GM13976 (cell line): ENCODE measurements around the gene MITF.

Experiments
- DNase-seq: peaks from one replicate; pipeline ENCODE4 v3.0.0; 2012; ENCODE audit warnings: low spot score
- CTCF ChIP-seq: IDR thresholded peaks from 2 replicates; pipeline ENCODE4 v1.5.1; 2012; ENCODE audit warnings: borderline replicate concordance, mild to moderate bottlenecking; ENCODE audit not compliant: insufficient read depth; ENCODE audit errors: extremely low read depth, missing control alignments, control extremely low read depth
- in situ Hi-C: fragments of 300-500 bp; cut with MboI; formaldehyde crosslinking; loops from one replicate; pipeline ENCODE4 v1.12.0; 2022; ENCODE audit warnings: low sequenced_read_pairs, mixed read lengths, inconsistent platforms; ENCODE audit not compliant: unreplicated experiment

The MITF gene

DNA sequence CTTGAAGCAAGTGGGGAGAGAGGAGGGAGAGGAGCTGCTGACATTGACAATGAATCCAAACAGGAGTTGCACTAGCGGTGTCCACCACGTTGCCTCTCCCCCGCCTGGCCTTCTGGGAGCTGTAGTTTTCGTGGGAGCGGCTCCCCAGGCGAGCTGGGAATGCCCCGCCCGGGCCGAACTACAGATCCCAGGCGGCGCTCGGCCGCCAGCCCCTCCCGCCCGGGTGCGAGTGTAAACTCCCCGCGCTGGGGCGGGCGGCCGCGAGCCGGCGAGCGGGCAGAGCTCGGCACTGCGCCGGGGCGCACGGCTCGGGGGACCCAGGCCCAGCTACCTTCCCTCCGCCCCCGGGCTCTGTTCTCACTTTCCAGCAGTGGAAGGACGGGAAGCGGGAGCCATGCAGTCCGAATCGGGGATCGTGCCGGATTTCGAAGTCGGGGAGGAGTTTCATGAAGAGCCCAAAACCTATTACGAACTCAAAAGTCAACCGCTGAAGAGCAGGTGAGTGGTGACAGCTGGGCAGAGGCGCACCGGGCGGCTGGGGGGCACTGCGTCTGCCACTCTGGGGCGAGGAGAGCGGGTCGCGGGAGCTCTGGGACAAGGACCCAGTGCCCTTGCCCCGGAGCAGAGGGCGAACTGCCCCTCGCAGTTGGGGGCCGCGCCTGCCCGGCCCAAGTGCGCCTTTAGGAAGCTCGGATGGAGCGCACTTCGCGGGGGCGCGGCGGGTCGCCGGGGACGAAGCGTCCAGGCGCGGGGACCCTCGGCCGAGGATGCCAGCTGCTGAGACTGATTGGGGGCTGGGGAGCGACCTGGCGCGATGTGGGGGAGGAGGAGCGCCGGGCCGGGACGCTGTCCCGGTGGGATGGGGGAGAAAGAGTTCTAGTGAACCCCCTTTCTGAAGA is at the start of gene MITF:
Gene MITF (plus strand): TSS at position 261 of the 899 bp plus-strand sequence. CDS start 134 bp downstream, at position 395.
- in situ Hi-C loops = no loop called here
- TF ChIP-seq CTCF = no peak
- DNase-seq = peak; percentile 89

- DNase-seq = no peak
- TF ChIP-seq CTCF = no peak
- in situ Hi-C loops = no loop called here
Observed at GRCh38 chr3:69691860-69692259, 47.4 kb upstream of the MITF start.

DNA sequence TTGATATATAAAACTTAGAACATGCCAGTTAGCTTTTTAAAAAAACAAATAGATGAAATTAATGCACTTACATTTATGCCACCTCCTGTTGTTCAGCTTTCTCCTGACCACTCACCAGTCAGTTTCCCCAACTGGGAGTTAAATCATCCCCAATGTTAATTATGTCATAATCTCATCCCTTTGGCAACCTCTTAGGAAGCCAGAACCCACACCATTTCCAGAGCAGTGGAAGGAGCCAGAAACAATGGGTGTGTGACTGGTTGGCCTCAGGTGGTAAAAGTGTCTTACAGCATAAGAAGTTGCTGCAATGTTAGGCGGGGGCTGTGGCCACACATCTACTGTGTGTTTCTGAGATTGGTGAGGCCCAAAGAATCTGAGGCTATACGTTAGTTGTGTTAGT is 46.5 kb upstream of the MITF start:
- no peak for DNase-seq
- no peak for TF ChIP-seq CTCF
- in situ Hi-C loops = no loop called here

GRCh38 chr3:69695443-69695842 is 43.8 kb upstream of the MITF start:
- in situ Hi-C loops = no loop called here
- DNase-seq = no peak
- no peak for TF ChIP-seq CTCF

DNA sequence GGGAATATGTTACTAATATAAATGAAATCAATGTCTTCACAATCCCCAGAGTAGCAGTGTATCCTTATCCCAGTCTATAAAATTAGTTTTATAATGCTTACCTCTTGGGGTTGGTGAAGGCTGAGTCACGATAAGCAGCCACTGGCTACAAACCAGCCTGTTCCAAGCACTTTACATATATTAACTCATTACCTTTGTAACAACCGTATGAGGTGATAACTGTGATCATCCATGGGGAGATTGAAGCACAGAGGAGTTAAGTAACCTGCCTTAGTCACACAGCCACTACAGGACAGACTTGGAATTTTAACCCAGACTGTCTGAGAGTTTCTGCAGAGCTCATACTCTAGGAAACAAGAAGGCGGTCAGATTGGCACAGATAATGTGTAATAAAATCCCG is 43.3 kb upstream of the MITF start:
- no peak for DNase-seq
- in situ Hi-C loops = no loop called here
- no peak for TF ChIP-seq CTCF

DNA sequence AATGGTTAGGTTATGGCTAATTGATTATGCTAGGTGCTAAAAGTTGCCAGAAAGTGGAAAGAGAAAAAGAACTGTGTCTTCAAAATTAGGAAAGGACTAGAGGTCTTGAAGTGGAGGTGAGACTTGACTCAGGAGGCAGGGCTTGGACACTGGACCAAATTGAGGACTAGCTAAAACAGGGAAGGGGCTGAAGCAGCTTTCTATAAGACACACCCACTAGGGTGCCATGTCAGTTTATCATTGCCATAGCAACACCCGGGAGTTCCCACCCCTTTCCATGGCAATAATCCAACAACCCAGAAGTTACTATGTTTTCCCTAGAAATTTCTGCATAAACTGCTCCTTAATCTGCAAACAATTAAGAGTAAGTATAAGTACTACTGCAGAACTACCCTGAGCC is 42.9 kb upstream of the MITF start:
- DNase-seq = no peak
- in situ Hi-C loops = no loop called here

More for the DNA sequence above, 42.9 kb upstream of the MITF start:
- no peak for TF ChIP-seq CTCF
